Prostate gland (tissue), 2 donors: ENCODE measurements around the gene UTP20. TPM values are rescaled to one million over a fixed set of nuclear protein-coding genes. Genes with fewer than 3 reads are reported as not detected.

Experiments used
- DNase-seq: peaks from one replicate; pipeline ENCODE4 v3.0.0-alpha.2; 2019; ENCODE audit warnings: low spot score
- H3K27ac ChIP-seq, 2 donors: fragments of 200-600 bp; sonication (generic); 2 replicates each; pipeline ENCODE4 v1.5.1; 2017 to 2019
- H3K27me3 ChIP-seq: fragments of 200-600 bp; sonication (generic); replicated peaks from 2 replicates; pipeline ENCODE4 v1.5.1; 2019; ENCODE audit not compliant: insufficient read depth
- H3K36me3 ChIP-seq, 2 donors: fragments of 200-600 bp; sonication (generic); 1 replicate in 1 of 2; 2 replicates in 1 of 2; pipeline versions ENCODE4 v1.5.1 to v1.8.1; 2017 to 2019
- H3K4me1 ChIP-seq: fragments of 200-600 bp; sonication (generic); replicated peaks from 2 replicates; pipeline ENCODE4 v1.5.1; 2019
- H3K4me3 ChIP-seq, 2 donors: fragments of 200-600 bp; sonication (generic); 2 replicates each; pipeline ENCODE4 v1.5.1; 2017 to 2019
- H3K9me3 ChIP-seq: fragments of 200-600 bp; sonication (generic); 2 replicates; pipeline ENCODE4 v1.5.1; 2017
- CTCF ChIP-seq, 4 experiments: fragments of 200-600 bp in 2 of 4; fragments of 450-650 bp in 2 of 4; sonication (generic) in 2 of 4; IDR thresholded peaks; 1 replicate in 3 of 4; 2 replicates in 1 of 4; pipeline ENCODE4 v1.5.1; 2016 to 2019; ENCODE audit warnings: antibody characterized with exemption in 4 of 4, mild to moderate bottlenecking in 2 of 4, moderate library complexity in 2 of 4
- POLR2A ChIP-seq: fragments of 450-650 bp; IDR thresholded peaks from one replicate; pipeline ENCODE4 v1.6.1; 2016; ENCODE audit warnings: antibody characterized with exemption, mild to moderate bottlenecking
- POLR2AphosphoS5 ChIP-seq: sonication (generic); formaldehyde crosslinking; IDR thresholded peaks from one replicate; pipeline ENCODE4 v1.6.1; 2017; ENCODE audit warnings: antibody characterized with exemption
- WGBS: methylation state at CpG from one replicate; pipeline ENCODE4 v1.1.5; 2018; 5-methylcytosine and 5-hydroxymethylcytosine counted together
- intact Hi-C: fragments of 100-400 bp; cut with DNase I; formaldehyde crosslinking; loops from one replicate; pipeline ENCODE4 v1.14.2; 2022
- total RNA-seq, 2 donors: library from RNA; depleted of rRNA; stranded (reverse); fragments of >200 nt; gene quantifications; one replicate each; pipeline ENCODE4 v1.1.0, GENCODE V29; 2016

Gene UTP20
- total RNA-seq, 2 donors from 2014 or later, result 13.6 to 26.6 TPM

DNA sequence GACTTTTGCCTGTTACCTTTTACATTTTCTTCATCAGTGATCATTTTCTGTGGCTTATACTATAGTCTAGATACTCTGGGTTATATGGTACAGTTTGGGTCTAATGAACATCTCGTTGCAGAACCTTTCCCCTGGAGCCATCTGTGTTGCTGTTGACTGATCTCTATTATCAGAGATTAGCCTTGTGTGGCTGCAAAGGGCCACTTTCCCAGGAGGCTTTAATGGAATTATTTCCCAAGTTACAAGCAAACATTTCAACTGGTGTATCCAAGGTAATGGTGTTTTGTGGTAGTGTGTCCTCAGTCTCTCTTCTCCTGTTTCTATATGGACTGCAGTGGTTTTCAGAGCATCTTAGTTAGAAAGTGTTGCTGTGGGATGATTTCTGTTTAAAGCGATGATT is 25.9 kb downstream of the UTP20 start:
- WGBS, result 92% methylated on average over 2 of the region's 2 CpGs
- H3K4me1 ChIP-seq, result no peaks in the 10 kb centered on the region
- H3K27ac ChIP-seq, result no peak overlapping the region
- no peaks in the 10 kb centered on the region for H3K36me3 ChIP-seq
- DNase-seq, result no peak
- no peak overlapping the region for H3K4me3 ChIP-seq
- intact Hi-C loops, result no loop called here
- no peak for TF ChIP-seq POLR2A
- no peak for TF ChIP-seq CTCF (IDR thresholded peaks at IDR 0.05)
- TF ChIP-seq POLR2AphosphoS5, result no peak
- H3K9me3 ChIP-seq, result no peaks in the 10 kb centered on the region
- no peaks in the 10 kb centered on the region for H3K27me3 ChIP-seq

- TF ChIP-seq POLR2AphosphoS5 (no peak), POLR2A (no peak), CTCF (IDR thresholded peaks at IDR 0.05) (no peak)
- H3K36me3 ChIP-seq, result peaks cover 0 to 4% of the 10 kb centered on the region in 2 donors
- intact Hi-C loops, result no loop called here
- no peak for DNase-seq
- no peaks in the 10 kb centered on the region for H3K27me3 ChIP-seq
- H3K4me1 ChIP-seq, result no peaks in the 10 kb centered on the region
- no peaks in the 10 kb centered on the region for H3K9me3 ChIP-seq
- no peak overlapping the region for H3K27ac ChIP-seq
- H3K4me3 ChIP-seq, result no peak overlapping the region
Measured at GRCh38 chr12:101322480-101322879, 42.6 kb downstream of the UTP20 start.

DNA sequence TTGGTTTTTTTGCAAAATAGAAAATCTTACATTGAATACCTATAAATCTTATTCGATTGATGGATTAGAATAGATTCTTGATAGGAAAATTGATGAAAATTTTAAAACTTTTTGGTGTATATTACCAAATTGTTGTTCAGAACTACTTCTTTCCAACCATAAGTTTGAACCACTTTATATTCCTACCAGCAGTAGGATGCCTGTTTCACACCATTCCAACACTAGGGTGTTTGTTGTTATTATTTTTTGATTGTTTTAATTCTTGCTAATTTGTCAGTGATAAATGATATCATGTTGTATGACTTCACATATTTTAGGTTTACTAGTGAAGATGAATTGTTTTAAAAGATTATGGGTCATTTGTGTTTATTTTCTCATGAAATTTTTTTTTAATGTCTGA is 43.4 kb downstream of the UTP20 start:
- Histone ChIP-seq H3K4me3 (no peak overlapping the region), H3K27ac (no peak overlapping the region), H3K27me3 (no peaks in the 10 kb centered on the region), H3K4me1 (no peaks in the 10 kb centered on the region), H3K36me3 (peaks cover 0 to 4% of the 10 kb centered on the region in 2 donors), H3K9me3 (no peaks in the 10 kb centered on the region)
- 95% methylated on average over 1 of the region's 1 CpG for WGBS
- no peak for DNase-seq
- intact Hi-C loops, result no loop called here
- TF ChIP-seq POLR2A, result no peak
- no peak for TF ChIP-seq CTCF (IDR thresholded peaks at IDR 0.05)
- no peak for TF ChIP-seq POLR2AphosphoS5

DNA sequence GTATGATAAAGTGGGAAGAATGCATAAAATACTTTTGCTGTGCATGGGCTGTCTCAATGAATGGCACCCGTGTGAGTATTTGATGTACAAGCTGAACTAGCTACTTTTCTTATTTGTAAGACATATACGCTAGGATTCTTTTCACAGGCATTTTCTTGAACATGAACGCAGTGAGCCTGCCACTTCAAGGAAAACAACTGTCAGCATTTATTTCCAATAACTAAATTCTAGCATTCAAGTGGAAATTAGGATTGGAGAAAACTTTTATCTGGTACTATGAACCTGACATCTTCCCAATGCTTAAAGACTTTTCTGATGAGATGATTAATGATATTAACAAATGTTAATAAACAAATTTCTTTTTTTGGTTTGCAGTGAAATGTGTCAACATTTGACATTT is 45.7 kb downstream of the UTP20 start:
- H3K27ac ChIP-seq, result no peak overlapping the region
- 79% methylated on average over 3 of the region's 3 CpGs for WGBS
- no peak for DNase-seq
- no peaks in the 10 kb centered on the region for H3K9me3 ChIP-seq
- TF ChIP-seq CTCF (IDR thresholded peaks at IDR 0.05) (no peak), POLR2AphosphoS5 (no peak), POLR2A (no peak)
- no peaks in the 10 kb centered on the region for H3K4me1 ChIP-seq
- H3K4me3 ChIP-seq, result no peak overlapping the region
- intact Hi-C loops, result no loop called here
- no peaks in the 10 kb centered on the region for H3K27me3 ChIP-seq
- H3K36me3 ChIP-seq, result peaks cover 0 to 4% of the 10 kb centered on the region in 2 donors

DNA sequence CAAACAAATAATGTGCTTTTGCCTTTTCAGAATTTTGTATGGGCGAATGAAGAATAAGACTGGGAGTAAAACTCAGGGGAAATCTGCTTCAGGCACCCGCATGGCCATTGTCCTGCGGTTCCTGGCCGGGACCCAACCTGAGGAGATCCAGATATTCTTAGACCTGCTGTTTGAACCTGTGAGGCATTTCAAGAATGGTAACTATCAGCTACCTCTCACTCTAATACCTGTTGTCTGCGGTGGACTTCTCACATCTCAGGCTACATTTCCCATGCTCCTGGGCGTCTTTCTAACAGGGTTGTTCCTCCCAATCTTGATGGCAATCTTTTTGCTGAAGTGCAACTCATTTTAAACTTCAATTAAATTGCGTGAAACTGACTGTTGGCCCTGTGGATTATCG is 47.1 kb downstream of the UTP20 start:
- H3K27ac ChIP-seq, result no peak overlapping the region
- no peaks in the 10 kb centered on the region for H3K36me3 ChIP-seq
- no peak for TF ChIP-seq POLR2A
- TF ChIP-seq CTCF (IDR thresholded peaks at IDR 0.05), result no peak
- no peak for TF ChIP-seq POLR2AphosphoS5
- WGBS, result 97% methylated on average over 8 of the region's 8 CpGs
- intact Hi-C loops, result no loop called here
- H3K9me3 ChIP-seq, result no peaks in the 10 kb centered on the region
- no peaks in the 10 kb centered on the region for H3K4me1 ChIP-seq
- no peak overlapping the region for H3K4me3 ChIP-seq
- no peaks in the 10 kb centered on the region for H3K27me3 ChIP-seq
- no peak for DNase-seq
